T-helper 17 cell (primary cell): Measurements from ENCODE around the gene ADCY1. TPM values are rescaled to one million over a fixed set of nuclear protein-coding genes. Genes with fewer than 3 reads are reported as not detected.

ENCODE experiments used
- ATAC-seq: fragments of 150-1000 bp; cut with Tn5 transposase; 2 replicates; pipeline ENCODE4 v1.10.0; 2021; ENCODE audit warnings: mild to moderate bottlenecking, moderate library complexity
- DNase-seq, 3 donors: peaks; one replicate each; pipeline versions ENCODE4 v3.0.0 to v3.0.0-alpha.2; 2020 to 2021
- H3K9me3 ChIP-seq: one replicate; pipeline ENCODE4 v1.7.0; 2013; ENCODE audit warnings: low read length, mild to moderate bottlenecking; ENCODE audit not compliant: control insufficient read depth, poor library complexity, severe bottlenecking
- H3K27ac Mint-ChIP-seq: one replicate; pipeline ENCODE4 v1.8.0; 2022; ENCODE audit warnings: mild to moderate bottlenecking, moderate library complexity, mixed read lengths
- H3K27me3 Mint-ChIP-seq: one replicate; pipeline ENCODE4 v1.8.0; 2022; ENCODE audit warnings: mixed read lengths
- H3K36me3 Mint-ChIP-seq: one replicate; pipeline ENCODE4 v1.8.0; 2022; ENCODE audit warnings: low read depth, mixed read lengths
- H3K4me1 Mint-ChIP-seq: one replicate; pipeline ENCODE4 v1.8.0; 2022; ENCODE audit warnings: mild to moderate bottlenecking, mixed read lengths
- H3K4me3 Mint-ChIP-seq: one replicate; pipeline ENCODE4 v1.8.0; 2022; ENCODE audit warnings: mild to moderate bottlenecking, moderate library complexity, mixed read lengths
- total RNA-seq, 4 donors: library from RNA in 2 of 4; stranded (reverse) in 2 of 4; gene quantifications; one replicate each; pipeline ENCODE4 v1.2.3 and lab custom pipeline; 2022 to 2026

ADCY1 gene
- total RNA-seq, 2 donors from 2014 or later: not detected

DNA sequence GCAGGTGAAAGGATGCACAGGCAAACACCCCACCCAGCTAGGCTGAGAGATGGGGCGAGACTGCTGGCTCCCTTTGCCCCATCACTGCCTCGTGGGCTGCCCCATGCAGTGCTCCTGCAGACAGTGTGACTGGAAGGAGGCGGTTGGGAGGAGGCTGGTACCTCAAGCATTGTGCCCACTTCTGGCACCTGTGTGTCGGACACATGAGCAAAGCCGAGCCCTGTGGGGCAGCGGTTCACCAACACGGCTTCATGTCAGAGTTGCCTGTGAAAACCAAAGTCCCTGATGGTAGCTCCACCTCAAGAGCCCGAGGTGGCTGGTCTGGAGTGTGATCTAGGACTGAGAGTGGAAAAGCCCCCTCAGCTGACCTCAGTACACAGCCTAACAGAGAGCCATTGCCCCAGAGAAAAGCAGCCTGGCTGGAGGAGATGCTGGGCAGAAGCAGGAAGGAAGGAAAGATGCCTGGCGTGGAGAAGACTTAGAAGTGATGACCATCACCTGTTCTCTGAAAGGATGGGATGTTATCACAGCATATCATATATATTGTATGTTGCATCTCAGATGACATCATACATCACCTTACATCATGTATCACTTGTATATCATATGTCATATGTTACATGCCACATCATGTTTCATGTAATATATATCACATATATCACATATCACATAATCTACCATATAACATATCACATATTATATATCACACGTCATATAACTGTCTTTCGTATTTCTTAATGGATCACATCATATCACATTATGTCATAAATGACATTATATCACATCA is 75.6 kb downstream of the ADCY1 start:
- H3K27me3 Mint-ChIP-seq: peaks cover 14% of the 10 kb centered on the region
- H3K4me3 Mint-ChIP-seq: no peak overlapping the region
- DNase-seq (no peak), ATAC-seq (no peak)
- H3K27ac Mint-ChIP-seq: no peak overlapping the region
- H3K9me3 ChIP-seq: no peaks in the 10 kb centered on the region
- H3K4me1 Mint-ChIP-seq: peaks cover 5% of the 10 kb centered on the region
- H3K36me3 Mint-ChIP-seq: no peaks in the 10 kb centered on the region

DNA sequence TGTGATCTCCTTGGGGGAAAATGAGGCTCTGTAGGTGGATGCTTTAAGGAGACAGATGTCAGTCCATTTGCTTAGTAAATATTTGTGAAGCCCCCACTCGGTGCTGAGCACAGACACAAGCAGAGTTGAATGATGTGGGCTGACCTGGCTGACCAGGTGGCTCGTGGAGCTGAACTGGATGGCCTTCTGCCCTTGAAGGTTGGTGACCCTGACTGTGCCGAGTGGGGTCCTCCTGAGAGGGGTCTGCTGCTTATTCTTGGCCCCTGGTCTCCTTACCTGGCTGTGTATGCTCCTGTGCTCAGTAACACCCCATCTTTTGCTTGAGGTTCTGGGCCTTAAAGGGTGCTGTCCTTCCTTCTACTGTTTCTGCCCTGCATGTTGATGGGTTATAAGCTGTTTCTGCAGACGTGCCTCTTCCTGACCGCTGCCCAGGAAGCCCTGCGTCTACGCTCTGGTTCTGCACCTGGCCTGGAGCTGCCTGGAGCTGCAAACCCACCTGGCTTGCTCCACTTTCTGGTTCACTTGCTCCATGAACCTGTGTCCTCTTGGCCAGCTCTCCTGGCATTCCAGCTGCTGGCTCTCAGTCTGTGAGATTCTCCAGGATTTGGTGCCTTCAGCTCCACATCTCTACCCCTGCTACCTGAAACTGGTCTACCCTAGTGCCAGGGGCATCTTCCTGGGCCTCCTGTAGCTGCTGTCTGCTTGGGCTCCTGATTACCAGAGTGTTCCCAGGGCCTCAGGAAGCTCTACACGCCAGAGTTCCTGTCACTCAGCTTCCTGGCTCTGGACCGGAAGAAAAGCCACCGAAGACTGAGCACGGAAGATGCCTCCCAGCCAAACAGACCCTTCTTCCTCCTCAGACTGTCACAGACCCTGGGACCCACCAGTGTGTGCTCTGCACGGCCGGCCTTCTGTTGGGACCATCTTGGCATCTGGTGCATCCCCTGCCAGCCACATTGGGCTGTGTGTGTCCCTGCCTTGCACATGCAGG is 76.5 kb downstream of the ADCY1 start:
- DNase-seq: no peak

DNA sequence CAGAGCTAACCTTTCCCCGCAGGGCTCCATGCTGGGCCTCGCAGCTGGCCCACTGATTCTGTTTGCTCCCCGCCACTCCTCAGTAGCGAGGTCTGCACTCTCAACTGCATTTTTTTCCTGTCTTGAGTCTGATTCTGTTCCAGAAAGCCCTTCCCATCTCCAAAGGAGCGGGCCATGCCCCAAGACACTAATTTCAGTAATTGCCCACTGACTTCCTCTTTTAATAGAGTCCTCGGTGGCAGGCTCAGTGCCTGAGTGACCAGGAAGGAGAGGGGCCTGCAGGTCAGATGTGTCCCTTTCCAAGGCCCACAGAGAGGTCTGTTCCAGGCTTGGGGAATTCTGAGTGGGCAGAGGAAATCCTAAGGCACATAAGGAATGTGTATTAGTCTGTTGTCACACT is 77.4 kb downstream of the ADCY1 start:
- H3K36me3 Mint-ChIP-seq: no peaks in the 10 kb centered on the region
- peaks cover 13% of the 10 kb centered on the region for H3K27me3 Mint-ChIP-seq
- peaks cover 5% of the 10 kb centered on the region for H3K4me1 Mint-ChIP-seq
- DNase-seq (no peak), ATAC-seq (no peak)
- no peaks in the 10 kb centered on the region for H3K9me3 ChIP-seq
- H3K4me3 Mint-ChIP-seq: no peak overlapping the region
- H3K27ac Mint-ChIP-seq: no peak overlapping the region

More for the DNA sequence above, 76.5 kb downstream of the ADCY1 start:
- Mint-ChIP-seq H3K36me3 (no peaks in the 10 kb centered on the region), H3K27me3 (peaks cover 13% of the 10 kb centered on the region), H3K4me3 (no peak overlapping the region), H3K4me1 (peaks cover 5% of the 10 kb centered on the region), H3K27ac (no peak overlapping the region)
- no peaks in the 10 kb centered on the region for H3K9me3 ChIP-seq
- no peak for ATAC-seq

DNA sequence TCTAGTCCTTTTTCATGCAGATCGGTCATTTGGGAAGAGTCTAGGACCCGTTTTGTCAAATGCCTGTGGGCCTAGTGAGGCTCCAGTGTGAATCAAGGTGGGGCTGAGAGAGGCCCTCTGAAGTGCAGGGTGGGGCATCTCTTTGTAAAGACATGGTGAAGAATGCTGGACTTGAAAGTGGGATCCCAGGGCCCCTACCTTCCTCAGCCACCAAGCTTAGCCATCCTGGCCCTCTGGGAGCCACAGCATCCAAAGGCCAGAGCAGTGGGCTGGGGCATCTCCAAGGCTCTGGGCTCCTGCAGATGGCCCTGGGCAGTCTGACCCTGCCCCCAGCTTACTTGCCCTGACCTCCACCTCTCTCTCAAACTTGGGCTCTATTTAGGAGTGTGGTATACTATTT is 78.5 kb downstream of the ADCY1 start:
- DNase-seq: no peak
- Mint-ChIP-seq H3K36me3 (no peaks in the 10 kb centered on the region), H3K27ac (no peak overlapping the region)

DNA sequence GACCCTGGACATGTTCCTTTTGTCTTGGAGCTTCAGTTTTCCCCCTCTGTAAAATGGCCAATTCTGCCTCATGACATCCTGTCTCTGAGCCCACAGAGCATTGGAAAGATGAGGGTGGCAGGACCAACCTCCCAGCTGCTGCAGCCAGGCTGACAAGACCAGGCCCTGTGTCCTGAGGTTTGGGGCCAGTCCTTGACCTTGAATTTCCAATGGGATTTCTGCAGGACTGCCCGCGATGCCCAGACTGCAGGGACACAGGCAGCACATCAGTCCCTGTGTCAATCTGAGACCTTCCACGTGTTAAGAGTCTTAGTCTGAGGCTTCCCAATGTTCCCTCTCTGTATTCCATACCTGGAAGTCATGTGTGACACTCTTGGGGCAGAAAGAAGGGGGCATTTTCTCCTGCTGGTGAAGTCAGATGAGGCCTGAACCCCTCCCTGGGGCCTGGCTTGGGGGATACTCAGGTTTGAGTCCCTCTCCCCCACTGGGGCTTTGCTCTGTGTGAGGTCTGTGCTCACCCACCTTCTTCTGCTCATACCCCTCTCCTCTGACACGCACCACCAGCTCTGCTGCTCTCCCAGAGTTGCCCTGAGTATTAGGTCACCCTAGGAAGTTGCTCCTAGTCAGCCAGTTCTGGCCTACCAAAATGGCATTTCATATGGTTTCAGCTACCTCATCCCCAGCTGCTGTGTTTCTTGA is 79.2 kb downstream of the ADCY1 start:
- Mint-ChIP-seq H3K36me3 (no peaks in the 10 kb centered on the region), H3K4me1 (peaks cover 2% of the 10 kb centered on the region), H3K27me3 (peaks cover 13% of the 10 kb centered on the region), H3K4me3 (no peak overlapping the region), H3K27ac (no peak overlapping the region)
- no peak for DNase-seq
- H3K9me3 ChIP-seq: no peaks in the 10 kb centered on the region
- ATAC-seq: no peak

More for the DNA sequence above, 78.5 kb downstream of the ADCY1 start:
- Mint-ChIP-seq H3K27me3 (peaks cover 13% of the 10 kb centered on the region), H3K4me3 (no peak overlapping the region), H3K4me1 (peaks cover 5% of the 10 kb centered on the region)
- ATAC-seq: no peak
- H3K9me3 ChIP-seq: no peaks in the 10 kb centered on the region

DNA sequence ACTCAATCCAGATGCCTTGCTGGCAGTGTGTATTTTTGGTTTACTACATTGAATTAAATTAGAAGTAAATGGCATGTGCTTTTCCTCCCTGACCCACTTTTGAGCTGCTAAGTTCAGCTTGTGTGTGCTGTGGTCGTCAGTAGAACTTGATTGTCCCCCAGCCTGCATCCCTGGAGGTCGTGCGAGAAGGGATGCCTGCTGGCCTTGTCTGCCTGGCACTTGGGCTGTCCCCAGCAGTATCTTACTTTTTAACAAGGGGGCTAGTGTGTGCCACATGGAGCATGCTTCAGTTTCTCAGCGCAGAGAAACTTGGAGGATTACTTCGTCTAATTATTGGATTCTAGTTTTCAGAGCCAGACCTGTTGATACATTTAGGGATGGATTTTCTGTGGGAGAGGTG is 80.2 kb downstream of the ADCY1 start:
- H3K4me3 Mint-ChIP-seq: no peak overlapping the region
- DNase-seq: no peak
- no peak overlapping the region for H3K27ac Mint-ChIP-seq
- peaks cover 7% of the 10 kb centered on the region for H3K27me3 Mint-ChIP-seq
- no peaks in the 10 kb centered on the region for H3K9me3 ChIP-seq
- H3K4me1 Mint-ChIP-seq: peaks cover 2% of the 10 kb centered on the region
- no peak for ATAC-seq
- no peaks in the 10 kb centered on the region for H3K36me3 Mint-ChIP-seq

DNA sequence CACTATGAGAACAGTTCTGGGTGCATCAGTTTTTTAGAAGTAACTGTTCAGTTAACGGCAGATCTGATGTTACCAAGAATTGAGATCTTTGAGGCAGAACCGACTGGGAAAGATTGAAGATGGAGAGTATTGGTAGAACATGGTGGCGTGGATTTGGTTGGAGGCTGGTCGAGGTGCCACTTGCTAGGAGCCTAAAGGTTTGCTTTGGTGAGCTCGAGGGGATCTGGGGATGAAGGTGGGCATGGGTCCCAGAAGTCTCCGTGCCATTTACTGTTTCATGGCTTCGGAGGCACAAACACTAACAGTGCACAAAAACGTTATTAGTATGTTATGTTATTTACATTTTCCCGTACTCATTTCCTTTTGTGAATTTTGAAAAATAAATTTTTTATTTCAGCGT is 81.4 kb downstream of the ADCY1 start:
- Mint-ChIP-seq H3K4me1 (peaks cover 2% of the 10 kb centered on the region), H3K4me3 (no peak overlapping the region), H3K27me3 (peaks cover 4% of the 10 kb centered on the region)

DNA sequence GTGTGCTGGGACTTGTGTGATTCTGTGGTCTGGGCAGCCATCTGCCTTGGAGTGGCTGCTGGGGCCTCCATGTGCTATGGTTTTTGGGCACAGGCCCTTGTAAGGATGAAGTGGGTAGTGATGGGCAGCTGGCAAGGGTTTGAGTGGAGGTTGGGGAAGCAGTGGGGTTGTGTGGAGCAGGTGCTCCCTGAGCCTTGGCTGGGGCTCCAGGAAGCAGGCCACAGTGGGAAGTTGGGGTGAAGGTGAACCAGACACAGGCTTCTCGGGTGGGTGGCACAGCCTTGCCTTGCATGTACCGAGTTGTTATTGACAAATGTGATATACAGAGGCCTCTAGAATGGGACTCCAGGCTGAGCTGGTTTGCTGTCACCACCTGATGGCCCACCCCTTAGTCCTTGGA is 82.3 kb downstream of the ADCY1 start:
- peaks cover 9% of the 10 kb centered on the region for H3K27me3 Mint-ChIP-seq
- no peaks in the 10 kb centered on the region for H3K9me3 ChIP-seq
- DNase-seq (no peak), ATAC-seq (no peak)
- no peaks in the 10 kb centered on the region for H3K4me1 Mint-ChIP-seq
- H3K27ac Mint-ChIP-seq: no peak overlapping the region
- no peaks in the 10 kb centered on the region for H3K36me3 Mint-ChIP-seq
- no peak overlapping the region for H3K4me3 Mint-ChIP-seq

More for the DNA sequence above, 81.4 kb downstream of the ADCY1 start:
- H3K9me3 ChIP-seq: no peaks in the 10 kb centered on the region
- Mint-ChIP-seq H3K36me3 (no peaks in the 10 kb centered on the region), H3K27ac (no peak overlapping the region)
- ATAC-seq (no peak), DNase-seq (no peak)

DNA sequence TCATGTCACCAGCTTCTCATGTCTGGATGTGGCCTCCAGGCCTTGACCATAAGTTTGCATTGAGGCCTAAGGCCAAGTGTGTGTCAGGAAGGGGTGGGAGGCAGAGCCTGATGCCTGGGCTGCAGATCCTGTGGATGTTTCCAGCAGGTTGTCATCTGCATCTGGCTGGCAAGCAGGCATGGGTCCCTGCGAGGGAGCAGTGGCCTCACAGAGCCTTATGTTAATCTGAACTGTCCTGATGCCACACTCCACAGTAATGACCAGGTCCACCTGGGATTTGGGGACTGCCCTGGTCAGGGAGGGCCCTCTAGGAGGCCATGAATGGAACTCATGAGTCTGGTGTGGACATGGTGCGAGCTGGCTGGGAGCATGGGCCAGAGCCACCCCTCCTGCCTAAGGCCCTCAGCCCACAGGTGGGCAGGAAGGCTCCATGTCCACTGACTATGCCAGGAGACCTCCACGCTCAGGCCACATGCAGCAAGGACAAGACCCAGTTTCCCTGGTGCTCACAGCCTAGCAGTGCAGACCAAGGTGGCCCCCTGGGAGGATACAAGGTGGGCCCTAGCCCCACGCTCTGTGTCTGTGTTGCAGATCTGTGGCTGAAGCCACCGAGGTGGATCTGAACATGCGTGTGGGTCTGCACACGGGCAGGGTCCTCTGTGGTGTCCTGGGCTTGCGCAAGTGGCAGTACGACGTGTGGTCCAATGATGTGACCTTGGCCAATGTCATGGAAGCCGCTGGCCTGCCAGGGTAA is 83.1 kb downstream of the ADCY1 start:
- no peak for DNase-seq
- no peak overlapping the region for H3K4me3 Mint-ChIP-seq

DNA sequence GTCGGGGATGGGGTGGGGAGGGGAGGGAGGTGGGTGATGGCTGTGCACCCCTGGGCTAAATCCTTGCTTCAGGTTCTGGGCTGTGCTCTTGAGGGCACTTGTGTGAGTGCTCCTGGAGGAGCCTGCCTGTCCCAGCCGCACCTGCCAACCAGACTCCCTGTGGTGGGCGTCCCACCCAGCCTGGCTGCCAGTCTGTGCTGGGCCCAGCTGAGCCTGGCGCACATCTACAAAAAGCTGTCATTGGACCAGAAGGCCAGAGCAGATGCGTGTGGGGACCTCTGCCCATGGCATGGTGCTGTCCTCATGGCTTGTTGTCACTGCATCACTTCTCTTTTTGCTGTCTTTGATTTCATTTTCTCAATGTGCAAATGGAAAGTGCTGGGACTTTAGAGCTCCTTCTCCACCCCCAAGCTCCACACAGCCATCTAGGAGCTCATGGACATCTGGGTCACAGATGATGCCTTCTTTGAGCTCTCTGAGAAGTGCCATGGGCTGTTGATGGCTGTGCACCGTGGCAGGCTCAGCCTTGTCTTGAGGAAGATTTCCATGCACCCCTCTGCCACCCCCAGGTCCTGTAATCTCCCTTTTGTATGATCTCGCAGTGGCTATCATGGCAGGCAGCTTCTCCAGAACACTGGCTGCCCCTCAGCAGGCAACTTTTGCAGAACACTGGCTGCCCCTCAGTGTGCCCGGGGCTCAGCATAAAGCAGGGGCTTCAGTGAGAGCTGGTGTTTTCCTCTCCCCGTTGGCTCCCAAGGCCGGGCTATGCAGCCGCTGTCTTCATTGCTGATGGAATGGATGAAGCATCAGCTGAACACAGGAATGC is 83.9 kb downstream of the ADCY1 start:
- Mint-ChIP-seq H3K4me3 (no peak overlapping the region), H3K27me3 (peaks cover 9% of the 10 kb centered on the region), H3K27ac (no peak overlapping the region), H3K36me3 (no peaks in the 10 kb centered on the region), H3K4me1 (no peaks in the 10 kb centered on the region)
- H3K9me3 ChIP-seq: no peaks in the 10 kb centered on the region
- ATAC-seq (no peak), DNase-seq (no peak)

More for the DNA sequence above, 83.1 kb downstream of the ADCY1 start:
- Mint-ChIP-seq H3K27me3 (peaks cover 9% of the 10 kb centered on the region), H3K36me3 (no peaks in the 10 kb centered on the region), H3K4me1 (no peaks in the 10 kb centered on the region), H3K27ac (no peak overlapping the region)
- ATAC-seq: no peak
- no peaks in the 10 kb centered on the region for H3K9me3 ChIP-seq

DNA sequence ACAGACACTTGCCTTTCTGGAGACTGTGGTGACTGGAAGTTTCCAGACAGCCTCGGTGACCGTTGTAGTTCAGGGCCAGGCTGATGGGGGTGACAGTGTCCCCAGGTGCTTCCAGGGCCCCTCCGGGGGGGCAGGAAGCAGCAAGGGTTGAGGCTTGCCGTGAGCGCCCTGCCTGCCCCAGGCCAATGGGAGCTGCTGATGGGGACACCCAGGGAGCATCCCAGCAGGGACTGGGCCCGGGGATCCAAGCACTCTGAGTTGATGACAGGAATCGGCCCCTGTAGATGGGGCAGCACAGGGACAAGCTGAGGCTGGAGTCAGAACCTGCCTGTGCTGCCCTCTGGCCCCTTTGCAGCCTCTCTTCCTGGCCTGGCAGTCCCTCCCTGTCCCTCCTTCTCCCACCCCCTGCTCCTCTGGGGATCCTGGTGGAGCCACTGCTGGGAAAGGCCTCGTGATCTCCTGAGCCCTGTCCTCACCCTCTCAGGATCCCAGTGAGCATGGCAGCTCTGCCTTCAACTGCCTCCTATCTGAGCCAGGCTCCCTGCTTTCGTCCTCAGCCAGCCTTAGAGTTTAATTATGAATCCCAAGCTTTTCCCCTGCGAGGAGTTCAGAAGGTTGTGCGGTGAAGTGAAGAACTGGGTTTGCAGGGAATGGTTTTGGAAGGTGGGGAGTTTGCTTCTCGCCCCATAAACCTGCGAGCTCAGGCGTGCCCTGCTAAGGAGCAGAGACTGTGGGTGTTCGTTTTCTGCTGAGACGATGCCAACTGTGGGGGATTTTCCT is 84.7 kb downstream of the ADCY1 start:
- no peaks in the 10 kb centered on the region for H3K9me3 ChIP-seq
- no peak overlapping the region for H3K27ac Mint-ChIP-seq
- no peak for ATAC-seq
- H3K4me3 Mint-ChIP-seq: no peak overlapping the region
- H3K27me3 Mint-ChIP-seq: peaks cover 9% of the 10 kb centered on the region
- DNase-seq: no peak
- H3K36me3 Mint-ChIP-seq: no peaks in the 10 kb centered on the region
- no peaks in the 10 kb centered on the region for H3K4me1 Mint-ChIP-seq
